Measurements from ENCODE around the gene RFX3.
A peak's percentile ranks its signal among the peaks of the same experiment; 100 is the strongest.

Gene RFX3

DNA sequence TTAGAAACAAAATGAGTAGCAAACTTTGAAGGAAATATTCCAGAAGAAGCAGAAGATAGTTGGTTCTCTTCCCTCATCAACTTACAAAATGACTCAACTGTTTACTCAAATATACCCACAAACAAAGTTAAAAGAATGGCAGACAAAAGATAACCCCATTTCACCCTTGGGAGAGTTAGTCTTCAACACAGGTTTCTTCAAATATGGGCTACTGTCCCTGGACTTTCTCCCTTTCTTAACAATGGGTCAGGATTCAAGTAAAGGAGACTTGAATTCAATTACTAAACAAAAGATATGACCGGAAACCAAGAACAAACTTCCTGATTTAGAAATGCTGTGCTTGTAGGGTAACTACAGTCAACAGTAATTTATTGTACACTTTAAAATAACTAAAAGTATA is 14.2 kb downstream of the RFX3 start:
- no peak for TF ChIP-seq CTCF (IDR thresholded peaks at IDR 0.05)
- H3K27ac Mint-ChIP-seq = peak overlapping the region; percentile 11
- H3K36me3 Mint-ChIP-seq (ENCODE audit: low read depth) = peaks cover 14% of the 10 kb centered on the region
- no peak overlapping the region for H3K4me3 Mint-ChIP-seq
- H3K9me3 Mint-ChIP-seq = no peaks in the 10 kb centered on the region
- no peaks in the 10 kb centered on the region for H3K27me3 Mint-ChIP-seq (ENCODE audit: low read depth, poor library complexity)
- DNase-seq = no peak
- peaks cover 22% of the 10 kb centered on the region for H3K4me1 Mint-ChIP-seq

DNA sequence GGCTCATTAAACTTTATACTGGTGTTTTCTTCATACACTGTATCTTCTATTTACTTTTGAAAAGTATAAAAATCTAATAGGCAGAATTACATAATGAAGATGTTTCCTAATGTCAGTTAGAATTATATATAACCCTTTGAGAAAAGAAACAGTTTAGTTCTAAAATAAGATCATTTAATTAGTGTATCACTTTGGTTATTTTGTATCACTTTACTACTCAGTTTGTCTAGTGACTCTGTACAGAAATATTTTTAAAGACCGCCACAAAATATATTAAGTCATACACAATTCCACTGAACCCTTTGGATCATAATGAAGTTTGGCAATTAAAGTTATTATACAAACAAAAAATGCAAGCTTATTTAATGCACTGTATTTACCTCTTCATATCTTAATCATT is 15.0 kb downstream of the RFX3 start:
- peaks cover 22% of the 10 kb centered on the region for H3K4me1 Mint-ChIP-seq
- H3K4me3 Mint-ChIP-seq = no peak overlapping the region
- H3K36me3 Mint-ChIP-seq (ENCODE audit: low read depth) = peaks cover 12% of the 10 kb centered on the region
- no peaks in the 10 kb centered on the region for H3K27me3 Mint-ChIP-seq (ENCODE audit: low read depth, poor library complexity)
- no peak overlapping the region for H3K27ac Mint-ChIP-seq
- no peak for TF ChIP-seq CTCF (IDR thresholded peaks at IDR 0.05)
- DNase-seq = no peak
- no peaks in the 10 kb centered on the region for H3K9me3 Mint-ChIP-seq

GRCh38 chr9:3509926-3510325 is 15.9 kb downstream of the RFX3 start:
- Mint-ChIP-seq H3K36me3 (ENCODE audit: low read depth) (peaks cover 10% of the 10 kb centered on the region), H3K9me3 (no peaks in the 10 kb centered on the region), H3K4me1 (peaks cover 22% of the 10 kb centered on the region), H3K4me3 (no peak overlapping the region), H3K27me3 (ENCODE audit: low read depth, poor library complexity) (no peaks in the 10 kb centered on the region), H3K27ac (peak overlapping the region; percentile 78)
- DNase-seq = no peak
- no peak for TF ChIP-seq CTCF (IDR thresholded peaks at IDR 0.05)

DNA sequence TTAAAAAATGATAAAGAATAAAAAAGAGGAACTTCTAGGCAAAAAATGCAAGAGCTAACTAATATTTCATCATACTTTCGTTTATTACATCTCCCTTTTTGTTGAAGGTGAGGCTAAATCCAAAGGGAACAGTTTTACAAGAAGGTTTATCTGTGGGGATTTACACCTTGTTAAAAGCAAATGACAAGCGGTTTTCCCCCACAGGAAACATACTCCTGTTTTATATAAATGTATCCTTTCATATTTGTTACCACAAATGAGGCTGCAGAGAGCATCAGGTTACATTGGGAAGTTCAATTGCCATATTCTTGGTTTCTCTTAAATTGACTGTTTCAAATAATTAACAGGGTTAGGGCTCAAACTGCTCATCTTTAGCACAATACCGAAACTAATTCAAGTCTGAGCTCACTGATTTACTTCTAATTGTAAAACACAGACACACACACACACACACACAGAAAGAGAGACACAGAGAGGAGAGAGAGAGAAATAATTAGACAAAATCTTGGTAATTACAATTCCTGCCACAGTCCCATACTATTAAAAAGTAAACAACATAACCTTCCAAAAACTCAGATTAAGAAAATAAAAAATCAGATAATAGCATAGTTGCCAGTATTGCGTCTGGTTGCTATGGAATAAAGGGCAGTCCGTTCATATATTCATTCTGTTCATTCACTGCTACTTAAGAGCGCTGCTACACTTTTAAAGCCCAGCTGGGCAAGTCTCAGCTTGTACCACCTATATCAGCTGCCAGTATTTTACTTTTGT is 17.1 kb downstream of the RFX3 start:
- peak overlapping the region; percentile 5 for H3K4me3 Mint-ChIP-seq
- H3K9me3 Mint-ChIP-seq = no peaks in the 10 kb centered on the region

DNA sequence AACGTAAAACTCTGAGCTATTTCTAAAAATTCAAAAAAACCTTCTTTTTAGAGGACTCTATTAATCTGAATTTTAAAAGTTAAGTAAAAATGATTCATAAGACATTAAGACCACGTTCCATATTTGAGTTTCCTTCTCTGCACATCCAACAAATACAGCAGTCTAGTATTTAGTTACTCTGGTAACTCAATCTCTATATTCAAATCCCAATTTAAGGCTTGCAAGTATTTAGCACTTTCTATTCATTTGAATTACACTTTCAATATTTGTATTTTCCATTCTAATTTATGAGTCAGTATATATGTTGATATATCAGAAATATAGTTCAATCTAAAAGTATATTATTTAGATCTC is 17.7 kb downstream of the RFX3 start:
- peaks cover 22% of the 10 kb centered on the region for H3K4me1 Mint-ChIP-seq
- DNase-seq = no peak
- H3K9me3 Mint-ChIP-seq = no peaks in the 10 kb centered on the region
- H3K27me3 Mint-ChIP-seq (ENCODE audit: low read depth, poor library complexity) = no peaks in the 10 kb centered on the region
- peaks cover 10% of the 10 kb centered on the region for H3K36me3 Mint-ChIP-seq (ENCODE audit: low read depth)
- no peak for TF ChIP-seq CTCF (IDR thresholded peaks at IDR 0.05)
- H3K4me3 Mint-ChIP-seq = no peak overlapping the region
- peak overlapping the region; percentile 86 for H3K27ac Mint-ChIP-seq

More for the DNA sequence above, 17.1 kb downstream of the RFX3 start:
- no peak for TF ChIP-seq CTCF (IDR thresholded peaks at IDR 0.05)
- DNase-seq = no peak
- Mint-ChIP-seq H3K27ac (peak overlapping the region; percentile 86), H3K4me1 (peaks cover 22% of the 10 kb centered on the region), H3K27me3 (ENCODE audit: low read depth, poor library complexity) (no peaks in the 10 kb centered on the region), H3K36me3 (ENCODE audit: low read depth) (peaks cover 10% of the 10 kb centered on the region)
